Uterus (tissue), 2 donors: ENCODE results near the gene CTRL.

ENCODE experiments used
- POLR2A ChIP-seq, 2 donors: fragments of 450-650 bp; IDR thresholded peaks; one replicate each; pipeline ENCODE4 v1.6.1; 2016; ENCODE audit warnings: antibody characterized with exemption in 2 of 2, mild to moderate bottlenecking in 1 of 2, moderate library complexity in 1 of 2
- TF ChIP-seq, protein P1 (sequence below), 4 experiments: fragments of 200-600 bp in 2 of 4; fragments of 450-650 bp in 2 of 4; sonication (generic) in 2 of 4; IDR thresholded peaks; one replicate each; pipeline ENCODE4 v1.5.1; 2016 to 2019; ENCODE audit warnings: antibody characterized with exemption in 4 of 4, mild to moderate bottlenecking in 2 of 4, moderate library complexity in 1 of 4

DNA sequence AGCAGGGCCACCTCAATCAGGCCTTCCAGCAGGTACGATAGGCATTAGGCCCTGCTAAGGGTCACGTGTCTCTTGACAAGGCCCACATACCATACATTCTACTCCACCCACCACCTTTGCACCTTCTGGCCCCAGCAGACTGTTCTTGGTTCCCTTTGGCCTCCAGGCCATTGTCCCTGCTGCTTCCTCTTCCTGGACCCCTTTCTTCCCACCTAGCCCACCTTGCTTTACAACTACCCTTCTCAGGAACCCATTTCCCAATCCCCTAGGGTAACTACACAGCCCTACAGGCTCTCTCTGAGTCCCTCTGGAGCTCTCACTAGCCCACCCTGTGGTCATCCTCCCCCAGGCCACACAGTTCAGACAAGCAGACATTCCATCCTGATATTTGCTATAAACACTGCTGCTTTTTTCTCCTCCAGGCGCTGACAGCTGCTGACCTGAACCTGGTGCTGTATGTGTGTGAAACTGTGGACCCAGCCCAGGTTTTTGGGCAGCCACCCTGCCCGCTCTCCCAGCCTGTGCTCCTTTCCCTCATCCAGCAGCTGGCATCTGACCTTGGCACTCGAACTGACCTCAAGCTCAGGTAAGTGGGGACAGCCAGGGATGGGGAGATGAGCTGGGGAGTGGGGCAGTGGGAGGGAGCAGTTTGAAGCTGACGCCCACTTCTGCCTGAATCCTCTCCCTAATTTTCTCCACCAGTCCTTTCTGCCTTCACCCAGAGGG, 48.4 kb downstream of the CTRL start:
- TF ChIP-seq, protein P1, sequence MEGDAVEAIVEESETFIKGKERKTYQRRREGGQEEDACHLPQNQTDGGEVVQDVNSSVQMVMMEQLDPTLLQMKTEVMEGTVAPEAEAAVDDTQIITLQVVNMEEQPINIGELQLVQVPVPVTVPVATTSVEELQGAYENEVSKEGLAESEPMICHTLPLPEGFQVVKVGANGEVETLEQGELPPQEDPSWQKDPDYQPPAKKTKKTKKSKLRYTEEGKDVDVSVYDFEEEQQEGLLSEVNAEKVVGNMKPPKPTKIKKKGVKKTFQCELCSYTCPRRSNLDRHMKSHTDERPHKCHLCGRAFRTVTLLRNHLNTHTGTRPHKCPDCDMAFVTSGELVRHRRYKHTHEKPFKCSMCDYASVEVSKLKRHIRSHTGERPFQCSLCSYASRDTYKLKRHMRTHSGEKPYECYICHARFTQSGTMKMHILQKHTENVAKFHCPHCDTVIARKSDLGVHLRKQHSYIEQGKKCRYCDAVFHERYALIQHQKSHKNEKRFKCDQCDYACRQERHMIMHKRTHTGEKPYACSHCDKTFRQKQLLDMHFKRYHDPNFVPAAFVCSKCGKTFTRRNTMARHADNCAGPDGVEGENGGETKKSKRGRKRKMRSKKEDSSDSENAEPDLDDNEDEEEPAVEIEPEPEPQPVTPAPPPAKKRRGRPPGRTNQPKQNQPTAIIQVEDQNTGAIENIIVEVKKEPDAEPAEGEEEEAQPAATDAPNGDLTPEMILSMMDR (IDR thresholded peaks at IDR 0.05): no peak
- no peak for TF ChIP-seq POLR2A (IDR thresholded peaks at IDR 0.05)
